SK-N-DZ (cell line): Measurements from ENCODE around the gene JAZF1.

Experiments used
- DNase-seq: peaks from one replicate; pipeline ENCODE4 v3.0.0-alpha.2; 2015; ENCODE audit warnings: low spot score

Gene JAZF1

DNA sequence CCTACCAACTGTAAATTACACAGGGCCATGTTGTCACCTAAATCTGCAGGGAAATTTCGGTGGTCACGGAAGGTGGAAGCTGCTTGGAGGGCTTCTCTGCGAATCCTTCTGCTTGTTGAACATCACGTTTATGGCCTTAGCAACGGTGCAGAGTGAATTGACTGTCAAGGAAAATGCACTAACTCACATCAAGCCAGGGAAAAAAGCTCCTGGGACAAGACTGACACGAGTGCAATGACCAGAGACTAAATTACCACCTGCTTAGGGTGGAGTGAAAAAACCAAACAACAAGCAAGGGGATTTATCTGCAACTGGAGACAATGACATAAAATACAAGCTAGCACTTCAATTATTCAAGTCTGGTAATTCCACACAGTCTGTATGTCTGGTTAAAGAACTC lies 211.2 kb downstream of the JAZF1 start:
- DNase-seq: no peak

- DNase-seq: no peak
Observed at GRCh38 chr7:27967639-27968038, 213.0 kb downstream of the JAZF1 start.

DNA sequence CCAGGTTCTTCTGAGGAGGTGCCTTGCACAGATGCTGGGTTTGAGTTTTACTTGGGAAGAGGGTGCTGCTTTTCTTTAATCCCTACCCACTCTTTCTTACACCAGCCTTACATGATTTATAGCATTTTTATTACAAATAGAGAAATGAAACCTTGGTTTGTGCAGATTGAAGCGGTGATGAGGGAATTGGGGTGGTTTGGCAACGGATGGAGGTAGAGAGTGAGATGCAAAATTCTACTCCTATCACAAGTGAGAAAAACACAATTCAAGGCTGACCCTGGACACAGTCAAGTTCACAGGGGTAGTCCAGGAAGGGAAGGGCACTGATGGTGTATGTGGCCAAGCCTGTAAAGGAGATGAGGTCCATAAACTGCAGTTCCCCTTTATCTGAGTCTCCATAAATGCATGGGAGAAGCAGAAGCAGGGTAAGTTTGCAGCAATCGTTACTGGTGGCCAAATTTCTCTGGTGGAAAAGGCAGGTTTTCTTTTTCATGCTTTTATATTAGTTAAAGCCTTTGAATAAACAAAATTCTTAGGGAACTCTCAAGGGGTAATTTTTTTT lies 214.3 kb downstream of the JAZF1 start:
- DNase-seq: no peak

- DNase-seq: no peak
Observed at GRCh38 chr7:27965650-27966049, 214.9 kb downstream of the JAZF1 start.

- no peak for DNase-seq
Observed at GRCh38 chr7:27964820-27965219, 215.8 kb downstream of the JAZF1 start.

DNA sequence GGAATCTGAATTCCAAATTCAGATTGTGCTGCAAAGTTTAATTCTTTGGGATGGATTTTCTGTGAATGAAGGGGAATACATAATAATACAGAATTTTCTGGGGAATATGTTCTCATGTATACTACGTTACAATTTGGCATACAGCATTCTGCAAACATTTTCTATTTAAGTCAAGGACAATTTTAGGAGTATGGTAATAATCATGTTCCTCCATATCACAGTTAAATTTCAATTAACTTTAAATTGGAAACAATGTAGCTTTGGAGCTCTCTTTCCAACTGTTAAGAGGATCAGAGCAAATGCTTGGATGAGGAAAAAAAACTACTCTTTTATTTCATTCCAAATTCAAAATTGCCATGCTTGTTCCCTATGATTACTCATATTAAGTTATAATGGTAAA lies 217.5 kb downstream of the JAZF1 start:
- no peak for DNase-seq

- DNase-seq: no peak
Observed at GRCh38 chr7:27962273-27962672, 218.3 kb downstream of the JAZF1 start.

GRCh38 chr7:27961255-27961654 lies 219.3 kb downstream of the JAZF1 start:
- no peak for DNase-seq

- no peak for DNase-seq
Observed at GRCh38 chr7:27960415-27960814, 220.2 kb downstream of the JAZF1 start.

DNA sequence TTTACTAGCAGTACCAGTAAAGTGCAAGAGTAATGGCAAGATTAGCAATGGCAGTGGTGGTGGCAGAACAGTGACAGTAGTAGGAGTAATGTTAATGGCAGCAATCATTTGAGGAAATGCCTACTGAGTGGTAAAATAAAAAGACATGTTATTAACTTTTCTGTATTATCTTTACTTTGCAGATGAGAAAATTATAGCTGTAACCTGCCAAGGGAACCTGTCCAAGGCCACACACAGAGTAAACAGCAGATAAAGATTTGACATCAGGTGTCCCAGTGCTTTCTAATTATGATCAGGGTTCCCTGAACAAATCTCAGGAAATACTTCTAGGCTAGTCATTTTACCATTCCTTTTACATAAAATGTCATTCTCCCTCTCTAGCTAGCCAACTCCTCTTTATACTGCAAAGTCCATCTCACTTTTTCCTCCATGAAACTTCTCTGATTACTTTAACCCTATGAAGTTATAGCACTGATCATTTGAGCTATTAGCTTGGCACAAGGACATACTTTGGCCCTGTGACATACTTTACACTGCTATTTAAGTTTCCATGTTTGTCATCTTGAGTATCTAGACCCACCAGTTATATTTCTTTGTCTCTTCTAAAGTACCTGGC lies 221.6 kb downstream of the JAZF1 start:
- DNase-seq: no peak

- DNase-seq: no peak
Observed at GRCh38 chr7:27955596-27955995, 225.0 kb downstream of the JAZF1 start.

GRCh38 chr7:27955011-27955410 lies 225.6 kb downstream of the JAZF1 start:
- no peak for DNase-seq

GRCh38 chr7:27953777-27954176 lies 226.8 kb downstream of the JAZF1 start:
- no peak for DNase-seq

- no peak for DNase-seq
Observed at GRCh38 chr7:27953361-27953760, 227.2 kb downstream of the JAZF1 start.

DNA sequence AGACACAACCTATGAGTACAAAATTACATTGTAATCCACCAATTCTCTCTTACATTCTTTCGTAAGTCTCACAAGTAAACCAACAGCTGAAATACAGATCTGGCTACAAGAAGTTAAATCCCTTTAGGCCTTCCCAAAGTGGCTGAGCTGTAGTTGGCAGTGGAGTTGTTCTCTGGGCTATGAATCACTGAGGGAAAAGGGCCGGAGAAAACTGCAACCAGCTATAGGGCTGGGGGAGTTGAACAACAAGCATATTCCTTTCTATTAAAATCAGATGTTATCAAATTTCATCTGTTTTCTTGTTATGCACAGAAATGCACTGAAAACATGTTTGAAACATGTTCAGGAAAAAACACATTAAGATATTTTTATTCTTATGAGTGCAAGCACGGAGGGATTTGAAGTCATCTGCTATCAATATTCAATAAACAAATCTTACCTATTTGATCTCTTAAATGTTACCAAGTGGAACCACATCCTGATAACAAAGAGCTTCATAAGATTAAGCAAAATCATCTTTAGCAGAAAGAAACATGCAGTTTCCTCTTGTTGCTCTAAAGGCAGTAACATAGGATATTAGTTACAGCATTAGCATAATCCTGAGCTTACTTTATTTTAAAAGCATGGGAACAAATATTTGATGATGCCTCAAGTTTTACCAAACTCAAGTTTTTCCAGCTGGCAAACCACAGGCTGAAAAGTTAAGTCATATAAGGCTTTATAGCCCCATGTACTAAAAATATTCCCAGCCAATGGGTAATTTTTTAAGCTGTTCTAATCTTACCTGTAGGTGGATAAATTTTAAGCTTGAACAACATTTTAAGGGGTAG lies 227.9 kb downstream of the JAZF1 start:
- DNase-seq: no peak

- no peak for DNase-seq
Observed at GRCh38 chr7:27950123-27950522, 230.5 kb downstream of the JAZF1 start.

DNA sequence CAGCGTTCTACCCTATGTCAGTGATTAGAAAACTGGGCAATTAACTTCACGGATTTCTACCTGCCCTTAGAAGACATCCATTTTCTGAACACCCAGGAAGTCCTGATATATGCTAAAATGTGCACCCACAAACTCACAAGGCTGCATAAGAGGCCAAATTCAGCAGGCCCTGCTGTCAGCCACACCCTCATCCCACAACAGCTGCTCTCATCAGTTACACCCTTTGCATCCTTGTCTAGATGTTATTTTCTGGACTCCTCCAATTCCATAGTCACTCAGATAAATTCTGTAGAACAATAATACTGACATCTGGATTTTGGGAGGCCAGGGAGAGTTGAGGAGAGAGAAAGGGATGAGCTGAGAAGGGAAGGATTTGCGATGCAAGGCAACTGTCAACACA lies 231.7 kb downstream of the JAZF1 start:
- DNase-seq: no peak

DNA sequence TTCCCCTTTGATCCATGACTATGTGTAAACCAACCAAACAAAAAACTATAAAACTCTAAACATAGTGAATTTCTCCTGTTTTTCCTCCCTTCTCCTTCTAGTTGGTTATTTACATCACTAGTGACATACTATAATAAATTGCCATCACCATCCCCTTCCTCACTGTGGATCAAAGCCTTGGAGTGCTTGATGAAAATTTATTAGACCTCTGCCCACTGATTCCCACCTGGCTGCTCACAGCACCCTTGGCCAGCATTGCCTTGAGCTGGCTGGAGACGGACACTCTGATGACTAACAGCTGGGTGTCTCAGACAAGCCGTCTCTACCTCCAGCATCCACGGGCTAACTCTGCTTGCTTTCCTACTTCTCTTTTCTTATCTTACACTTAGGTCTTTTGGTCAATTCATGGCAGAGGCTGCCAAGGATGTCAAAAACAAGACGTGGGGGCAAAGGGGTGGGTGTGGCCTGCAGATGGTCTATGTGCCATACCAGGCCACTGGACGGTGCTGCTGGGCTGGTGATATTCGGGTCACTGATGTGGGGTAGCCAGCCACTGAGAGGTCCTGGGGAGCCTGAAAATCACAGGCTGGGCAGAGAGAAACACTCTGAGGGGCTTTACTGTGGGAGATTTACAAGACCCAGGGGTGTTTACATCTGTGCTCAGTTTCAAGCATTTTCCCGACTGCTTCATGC lies 232.9 kb downstream of the JAZF1 start:
- no peak for DNase-seq

GRCh38 chr7:27946351-27946750 lies 234.2 kb downstream of the JAZF1 start:
- no peak for DNase-seq

- DNase-seq: no peak
Observed at GRCh38 chr7:27945058-27945795, 235.4 kb downstream of the JAZF1 start.

- DNase-seq: no peak
Observed at GRCh38 chr7:27944643-27945042, 236.0 kb downstream of the JAZF1 start.

- DNase-seq: no peak
Observed at GRCh38 chr7:27943241-27943640, 237.4 kb downstream of the JAZF1 start.
